Measurements from ENCODE around the gene SLC4A5. TPM values are rescaled to one million over a fixed set of nuclear protein-coding genes. Genes with fewer than 3 reads are reported as not detected.
"Not testable (repeated sequence)": the region's sequence is repeated elsewhere in the genome, so short reads cannot be mapped to it uniquely, and the experiment has no call there.

SLC4A5 gene
- total RNA-seq, 1 donor from 2014 or later, result 1.8 TPM

GRCh38 chr2:74250189-74250631 lies 93.0 kb downstream of the SLC4A5 start:
- H3K4me1 Mint-ChIP-seq (ENCODE audit: low read depth), result no peaks in the 10 kb centered on the region
- no peaks in the 10 kb centered on the region for H3K9me3 Mint-ChIP-seq
- intact Hi-C loops (cut with micrococcal nuclease), result loop anchor here (1.0 to 5.0 kb wide), 2 partner anchors 85 to 142 kb away; no protein-coding TSS in a partner anchor
- peak; percentile 38 for DNase-seq (ENCODE audit: low spot score)
- no peaks in the 10 kb centered on the region for H3K36me3 Mint-ChIP-seq (ENCODE audit: low read depth)
- peaks cover 3% of the 10 kb centered on the region for H3K27me3 Mint-ChIP-seq (ENCODE audit: low read depth)
- no peak overlapping the region for H3K4me3 Mint-ChIP-seq (ENCODE audit: low read depth)
- H3K27ac Mint-ChIP-seq, result no peak overlapping the region

DNA sequence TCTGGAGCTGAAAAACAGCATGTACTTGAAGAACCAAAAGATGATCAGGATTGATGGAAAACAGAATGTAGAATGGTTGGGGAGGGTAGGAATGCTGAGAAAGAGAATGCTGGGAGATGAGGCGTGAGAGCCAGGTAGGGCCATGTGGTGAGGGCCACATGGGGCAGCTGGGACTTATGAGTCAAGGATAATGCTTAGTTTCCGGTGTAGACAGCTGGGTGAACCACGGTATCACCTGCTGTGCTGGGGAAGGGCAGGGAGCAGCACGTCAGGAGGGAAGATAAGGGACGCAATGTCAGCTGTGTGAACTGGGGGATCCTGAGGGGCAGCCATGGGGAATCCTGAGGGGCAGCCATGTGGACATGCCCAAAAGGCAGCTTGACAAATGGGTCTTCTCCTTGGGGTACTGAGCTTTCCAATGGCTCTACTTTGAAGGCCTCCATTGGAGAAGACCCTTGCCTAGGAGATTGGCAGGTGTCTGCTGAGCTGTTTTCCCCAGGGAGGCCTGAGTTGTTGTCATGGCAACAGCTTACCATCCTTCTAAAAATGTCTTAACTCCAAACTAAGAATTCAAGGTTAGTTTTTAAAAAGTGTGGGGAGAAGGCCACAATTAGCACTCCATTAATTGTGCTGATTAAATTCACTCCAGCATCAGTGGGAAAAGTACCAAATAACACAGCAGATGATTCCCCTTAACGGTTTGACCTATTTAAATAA lies 93.7 kb downstream of the SLC4A5 start:
- intact Hi-C loops (cut with micrococcal nuclease), result loop anchor here (1.0 to 5.0 kb wide), 2 partner anchors 86 to 143 kb away; no protein-coding TSS in a partner anchor
- no peak overlapping the region for H3K4me3 Mint-ChIP-seq (ENCODE audit: low read depth)
- no peak overlapping the region for H3K27ac Mint-ChIP-seq
- H3K9me3 Mint-ChIP-seq, result no peaks in the 10 kb centered on the region
- no peak for DNase-seq (ENCODE audit: low spot score)
- H3K36me3 Mint-ChIP-seq (ENCODE audit: low read depth), result no peaks in the 10 kb centered on the region
- no peaks in the 10 kb centered on the region for H3K4me1 Mint-ChIP-seq (ENCODE audit: low read depth)
- peaks cover 3% of the 10 kb centered on the region for H3K27me3 Mint-ChIP-seq (ENCODE audit: low read depth)

GRCh38 chr2:74246496-74247195 lies 96.6 kb downstream of the SLC4A5 start:
- no peaks in the 10 kb centered on the region for H3K36me3 Mint-ChIP-seq (ENCODE audit: low read depth)
- no peak for DNase-seq (ENCODE audit: low spot score)
- H3K27ac Mint-ChIP-seq, result no peak overlapping the region
- H3K27me3 Mint-ChIP-seq (ENCODE audit: low read depth), result no peaks in the 10 kb centered on the region
- no peak overlapping the region for H3K4me3 Mint-ChIP-seq (ENCODE audit: low read depth)
- H3K9me3 Mint-ChIP-seq, result no peaks in the 10 kb centered on the region
- no peaks in the 10 kb centered on the region for H3K4me1 Mint-ChIP-seq (ENCODE audit: low read depth)
- intact Hi-C loops (cut with micrococcal nuclease), result no loop called here

GRCh38 chr2:74244286-74244685 lies 98.9 kb downstream of the SLC4A5 start:
- no peak for DNase-seq (ENCODE audit: low spot score)
- intact Hi-C loops (cut with micrococcal nuclease), result no loop called here
- Mint-ChIP-seq H3K27ac (no peak overlapping the region), H3K4me1 (ENCODE audit: low read depth) (no peaks in the 10 kb centered on the region), H3K9me3 (no peaks in the 10 kb centered on the region), H3K4me3 (ENCODE audit: low read depth) (no peak overlapping the region), H3K36me3 (ENCODE audit: low read depth) (no peaks in the 10 kb centered on the region), H3K27me3 (ENCODE audit: low read depth) (no peaks in the 10 kb centered on the region)

DNA sequence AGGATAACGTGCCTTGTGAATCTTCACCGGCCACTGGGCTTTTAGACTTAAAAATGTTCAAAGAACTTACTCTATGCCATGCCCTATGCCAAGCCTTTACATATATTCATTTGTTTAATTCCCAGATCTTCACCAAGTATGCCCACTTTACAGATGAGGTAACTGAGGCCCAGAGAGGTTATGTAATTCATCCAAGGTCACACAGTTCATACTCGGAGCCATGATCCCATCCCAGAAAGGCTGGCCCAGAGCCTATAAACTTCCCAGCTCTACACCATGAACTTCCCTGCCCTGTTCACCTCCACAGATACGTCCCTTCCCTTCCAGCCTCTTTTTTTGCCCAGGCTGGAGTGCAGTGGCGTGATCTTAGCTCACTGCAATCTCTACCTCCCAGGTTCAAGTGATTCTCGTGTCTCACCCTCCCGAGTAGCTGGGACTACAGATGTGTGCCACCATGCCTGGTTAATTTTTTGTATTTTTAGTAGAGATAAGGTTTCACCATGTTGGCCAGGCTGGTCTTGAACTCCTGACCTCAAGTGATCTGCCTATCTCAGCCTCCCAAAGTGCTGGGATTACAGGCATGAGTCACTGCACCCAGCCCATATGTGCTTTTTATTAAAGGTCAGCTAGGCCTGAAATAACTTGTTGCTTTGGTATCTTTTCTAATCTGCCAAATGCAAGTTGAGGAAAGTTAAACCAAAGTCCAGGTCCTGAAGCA lies 100.7 kb downstream of the SLC4A5 start:
- Mint-ChIP-seq H3K27me3 (ENCODE audit: low read depth) (peaks cover 5% of the 10 kb centered on the region), H3K9me3 (no peaks in the 10 kb centered on the region), H3K4me1 (ENCODE audit: low read depth) (peaks cover 3% of the 10 kb centered on the region), H3K4me3 (ENCODE audit: low read depth) (no peak overlapping the region), H3K27ac (no peak overlapping the region), H3K36me3 (ENCODE audit: low read depth) (no peaks in the 10 kb centered on the region)
- intact Hi-C loops (cut with micrococcal nuclease), result no loop called here
- DNase-seq (ENCODE audit: low spot score), result no peak

GRCh38 chr2:74239346-74239745 lies 103.9 kb downstream of the SLC4A5 start:
- H3K36me3 Mint-ChIP-seq (ENCODE audit: low read depth), result no peaks in the 10 kb centered on the region
- no peak for DNase-seq (ENCODE audit: low spot score)
- no peak overlapping the region for H3K4me3 Mint-ChIP-seq (ENCODE audit: low read depth)
- no peaks in the 10 kb centered on the region for H3K9me3 Mint-ChIP-seq
- H3K27me3 Mint-ChIP-seq (ENCODE audit: low read depth), result peaks cover 5% of the 10 kb centered on the region
- H3K4me1 Mint-ChIP-seq (ENCODE audit: low read depth), result peaks cover 7% of the 10 kb centered on the region
- intact Hi-C loops (cut with micrococcal nuclease), result no loop called here
- H3K27ac Mint-ChIP-seq, result no peak overlapping the region

- no peak overlapping the region for H3K27ac Mint-ChIP-seq
- intact Hi-C loops (cut with micrococcal nuclease), result no loop called here
- DNase-seq (ENCODE audit: low spot score), result no peak
- H3K27me3 Mint-ChIP-seq (ENCODE audit: low read depth), result peaks cover 5% of the 10 kb centered on the region
- H3K4me1 Mint-ChIP-seq (ENCODE audit: low read depth), result peaks cover 7% of the 10 kb centered on the region
- H3K9me3 Mint-ChIP-seq, result no peaks in the 10 kb centered on the region
- H3K4me3 Mint-ChIP-seq (ENCODE audit: low read depth), result no peak overlapping the region
- no peaks in the 10 kb centered on the region for H3K36me3 Mint-ChIP-seq (ENCODE audit: low read depth)
These were observed 104.3 kb downstream of the SLC4A5 start for GRCh38 chr2:74238879-74239278.

- DNase-seq (ENCODE audit: low spot score), result no peak
- H3K4me3 Mint-ChIP-seq (ENCODE audit: low read depth), result no peak overlapping the region
- no peak overlapping the region for H3K27ac Mint-ChIP-seq
- peaks cover 5% of the 10 kb centered on the region for H3K27me3 Mint-ChIP-seq (ENCODE audit: low read depth)
- intact Hi-C loops (cut with micrococcal nuclease), result no loop called here
- H3K36me3 Mint-ChIP-seq (ENCODE audit: low read depth), result no peaks in the 10 kb centered on the region
- no peaks in the 10 kb centered on the region for H3K9me3 Mint-ChIP-seq
- peaks cover 7% of the 10 kb centered on the region for H3K4me1 Mint-ChIP-seq (ENCODE audit: low read depth)
These were observed 108.2 kb downstream of the SLC4A5 start for GRCh38 chr2:74235041-74235440.

DNA sequence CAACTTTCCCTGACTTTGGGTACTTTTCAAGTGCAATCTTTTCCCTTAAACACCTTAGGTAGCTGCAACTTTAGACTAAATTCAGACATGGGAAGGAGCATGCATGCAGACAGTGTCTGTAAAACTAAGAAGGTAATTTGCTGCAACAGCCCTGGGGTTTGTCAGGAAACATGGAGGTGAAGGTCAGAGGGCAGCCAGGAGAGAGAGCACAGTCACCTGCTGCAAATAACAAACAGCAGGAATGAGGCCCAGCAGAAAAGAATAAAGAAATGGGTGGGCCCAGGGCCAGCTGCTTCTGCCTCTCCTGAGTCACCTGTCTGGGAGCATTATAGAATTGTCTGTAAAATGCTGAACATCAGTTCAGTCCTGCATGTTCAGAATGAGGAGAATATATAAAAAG lies 109.6 kb downstream of the SLC4A5 start:
- intact Hi-C loops (cut with micrococcal nuclease), result no loop called here
- H3K4me1 Mint-ChIP-seq (ENCODE audit: low read depth), result peaks cover 5% of the 10 kb centered on the region
- H3K4me3 Mint-ChIP-seq (ENCODE audit: low read depth), result no peak overlapping the region

DNA sequence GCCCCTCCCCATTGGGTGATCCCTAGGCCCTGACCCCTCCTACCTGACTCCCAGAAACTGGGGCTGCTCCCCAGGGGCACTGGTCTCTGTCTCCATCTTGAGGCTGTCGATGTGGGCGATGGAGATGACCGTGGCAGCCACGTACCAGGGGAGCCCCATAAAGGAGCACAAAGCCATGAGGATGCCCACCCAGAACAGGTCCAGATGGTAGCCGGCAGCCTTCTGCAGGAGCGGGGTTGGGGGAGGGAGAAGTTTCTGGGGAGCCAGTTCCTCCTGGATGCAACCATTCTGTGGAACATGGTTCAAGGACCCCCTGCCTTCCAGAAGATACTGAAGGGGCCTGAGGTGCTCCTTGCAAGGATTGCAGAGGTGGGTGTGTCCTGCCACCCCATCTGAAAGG lies 110.8 kb downstream of the SLC4A5 start:
- Mint-ChIP-seq H3K27me3 (ENCODE audit: low read depth) (no peaks in the 10 kb centered on the region), H3K9me3 (no peaks in the 10 kb centered on the region), H3K4me1 (ENCODE audit: low read depth) (peaks cover 5% of the 10 kb centered on the region), H3K4me3 (ENCODE audit: low read depth) (no peak overlapping the region), H3K27ac (no peak overlapping the region), H3K36me3 (ENCODE audit: low read depth) (no peaks in the 10 kb centered on the region)
- DNase-seq (ENCODE audit: low spot score), result no peak
- intact Hi-C loops (cut with micrococcal nuclease), result no loop called here

More for the DNA sequence above, 109.6 kb downstream of the SLC4A5 start:
- no peaks in the 10 kb centered on the region for H3K36me3 Mint-ChIP-seq (ENCODE audit: low read depth)
- DNase-seq (ENCODE audit: low spot score), result no peak
- peaks cover 2% of the 10 kb centered on the region for H3K27me3 Mint-ChIP-seq (ENCODE audit: low read depth)
- no peak overlapping the region for H3K27ac Mint-ChIP-seq
- H3K9me3 Mint-ChIP-seq, result no peaks in the 10 kb centered on the region

- DNase-seq (ENCODE audit: low spot score); H3K27ac Mint-ChIP-seq; H3K9me3 Mint-ChIP-seq; intact Hi-C loops (cut with micrococcal nuclease); H3K4me3 Mint-ChIP-seq (ENCODE audit: low read depth); H3K4me1 Mint-ChIP-seq (ENCODE audit: low read depth); H3K36me3 Mint-ChIP-seq (ENCODE audit: low read depth); H3K27me3 Mint-ChIP-seq (ENCODE audit: low read depth): not testable (repeated sequence)
These were observed 113.4 kb downstream of the SLC4A5 start for GRCh38 chr2:74229865-74230264.

DNA sequence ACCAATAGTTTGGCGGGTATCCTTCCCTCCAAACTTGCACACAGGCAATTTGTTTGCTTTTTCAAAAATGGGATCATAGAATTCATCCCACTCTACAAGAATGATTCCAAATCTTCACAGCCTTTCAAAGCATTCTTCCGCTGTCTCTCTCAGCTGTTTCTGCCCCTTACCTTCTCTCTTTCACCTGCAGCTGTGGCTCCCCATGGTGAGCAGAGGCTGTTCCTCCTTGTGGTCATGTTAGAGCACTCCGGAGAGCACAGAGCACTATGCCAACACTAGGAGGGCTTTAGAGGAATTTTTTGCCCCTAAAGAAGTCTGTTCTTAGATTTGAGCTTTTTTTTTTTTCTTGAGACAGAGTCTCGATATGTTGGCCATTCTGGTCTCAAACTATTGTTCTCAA lies 114.4 kb downstream of the SLC4A5 start:
- no peaks in the 10 kb centered on the region for H3K27me3 Mint-ChIP-seq (ENCODE audit: low read depth)
- peaks cover 3% of the 10 kb centered on the region for H3K36me3 Mint-ChIP-seq (ENCODE audit: low read depth)
- H3K4me3 Mint-ChIP-seq (ENCODE audit: low read depth), result no peak overlapping the region
- no peak for DNase-seq (ENCODE audit: low spot score)
- intact Hi-C loops (cut with micrococcal nuclease), result no loop called here
- no peaks in the 10 kb centered on the region for H3K4me1 Mint-ChIP-seq (ENCODE audit: low read depth)
- no peak overlapping the region for H3K27ac Mint-ChIP-seq
- H3K9me3 Mint-ChIP-seq, result no peaks in the 10 kb centered on the region

DNA sequence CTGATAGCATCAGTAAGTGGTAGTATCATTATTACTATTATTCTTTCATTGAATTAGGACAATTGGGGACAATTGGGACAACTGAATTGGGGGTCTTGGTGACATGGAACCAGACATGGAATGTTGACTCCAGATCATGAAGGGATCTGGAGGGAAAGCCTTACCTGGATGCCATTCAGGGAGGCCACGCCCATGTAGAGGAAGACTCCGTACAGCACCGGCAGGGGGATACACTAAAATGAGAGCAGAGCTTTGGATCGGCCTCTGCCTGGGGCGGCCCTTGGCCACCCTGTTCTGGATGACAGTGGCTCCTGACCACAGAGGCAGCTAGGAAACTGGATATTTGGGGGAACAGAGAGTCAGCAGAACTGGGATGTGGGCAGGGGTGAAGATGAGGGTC lies 115.6 kb downstream of the SLC4A5 start:
- no peaks in the 10 kb centered on the region for H3K9me3 Mint-ChIP-seq
- H3K4me1 Mint-ChIP-seq (ENCODE audit: low read depth), result peaks cover 1% of the 10 kb centered on the region
- H3K27ac Mint-ChIP-seq, result no peak overlapping the region
- intact Hi-C loops (cut with micrococcal nuclease), result no loop called here
- no peaks in the 10 kb centered on the region for H3K27me3 Mint-ChIP-seq (ENCODE audit: low read depth)
- no peak for DNase-seq (ENCODE audit: low spot score)
- no peak overlapping the region for H3K4me3 Mint-ChIP-seq (ENCODE audit: low read depth)
- H3K36me3 Mint-ChIP-seq (ENCODE audit: low read depth), result peaks cover 5% of the 10 kb centered on the region
